Endodermal cell (in vitro differentiated cells): ENCODE results near the gene SNX9. TPM values are rescaled to one million over a fixed set of nuclear protein-coding genes. Genes with fewer than 3 reads are reported as not detected.

Source experiments
- DNase-seq: peaks from one replicate; pipeline ENCODE4 v3.0.0-alpha.2; 2017
- H3K27ac ChIP-seq: 2 replicates; pipeline ENCODE4 v1.5.1; 2013; ENCODE audit warnings: mild to moderate bottlenecking, low read depth, low read length, moderate library complexity
- H3K27me3 ChIP-seq: 2 replicates; pipeline ENCODE4 v1.6.1; 2013; ENCODE audit warnings: mild to moderate bottlenecking, low read length, moderate library complexity; ENCODE audit not compliant: insufficient read depth, control insufficient read depth, poor library complexity, severe bottlenecking
- H3K36me3 ChIP-seq: 2 replicates; pipeline ENCODE4 v1.7.0; 2013; ENCODE audit warnings: mild to moderate bottlenecking, low read length, moderate library complexity; ENCODE audit not compliant: control insufficient read depth, insufficient read depth
- H3K4me1 ChIP-seq: one replicate; pipeline ENCODE4 v1.7.0; 2013; ENCODE audit warnings: low read length; ENCODE audit not compliant: control insufficient read depth, insufficient read depth
- H3K4me3 ChIP-seq: 2 replicates; pipeline ENCODE4 v1.5.1; 2013; ENCODE audit warnings: mild to moderate bottlenecking, low read length, moderate library complexity
- H3K9ac ChIP-seq: 2 replicates; pipeline ENCODE4 v1.6.1; 2013; ENCODE audit warnings: mild to moderate bottlenecking, low read length, moderate library complexity; ENCODE audit not compliant: poor library complexity, severe bottlenecking; ENCODE audit errors: extremely low read depth
- H3K9me3 ChIP-seq: 2 replicates; pipeline ENCODE4 v1.6.1; 2013; ENCODE audit warnings: mild to moderate bottlenecking, low read length, moderate library complexity; ENCODE audit not compliant: control insufficient read depth
- H3K27ac Mint-ChIP-seq: 2 replicates; pipeline ENCODE4 v1.8.0; 2020; ENCODE audit warnings: mixed read lengths
- H3K27me3 Mint-ChIP-seq: 2 replicates; pipeline ENCODE4 v1.8.0; 2021; ENCODE audit warnings: mild to moderate bottlenecking, mixed read lengths; ENCODE audit not compliant: insufficient read depth
- H3K36me3 Mint-ChIP-seq: 2 replicates; pipeline ENCODE4 v1.8.0; 2020; ENCODE audit warnings: low read depth, mixed read lengths
- H3K4me1 Mint-ChIP-seq: 2 replicates; pipeline ENCODE4 v1.8.0; 2020; ENCODE audit warnings: mixed read lengths
- H3K4me3 Mint-ChIP-seq: 2 replicates; pipeline ENCODE4 v1.8.0; 2020; ENCODE audit warnings: mild to moderate bottlenecking, moderate library complexity, mixed read lengths
- H3K9me3 Mint-ChIP-seq: 2 replicates; pipeline ENCODE4 v1.8.0; 2020; ENCODE audit warnings: mild to moderate bottlenecking, mixed read lengths
- CTCF ChIP-seq: fragments of 200-600 bp; sonication (generic); conservative IDR thresholded peaks from 2 replicates; pipeline ENCODE4 v1.5.0; 2021; ENCODE audit warnings: antibody characterized with exemption, mild to moderate bottlenecking
- WGBS, 2 experiments: methylation state at CpG; one replicate each; pipeline versions ENCODE4 v1.1.5 to v1.1.7; 2013; ENCODE audit warnings: missing lambda C conversion rate in 2 of 2, mixed read lengths in 1 of 2; ENCODE audit not compliant: insufficient coverage in 1 of 2, insufficient read length in 1 of 2; 5-methylcytosine and 5-hydroxymethylcytosine counted together
- total RNA-seq, 2 donors: library from RNA; stranded (reverse); fragmentation: NEBNext Ultra II Directional in 1 of 2; extraction: Animal tissue kit (Norgen Biotek cat#: 25700) in 1 of 2; gene quantifications; 2 replicates in 1 of 2; 3 replicates in 1 of 2; pipeline ENCODE4 v1.2.1, GENCODE V29; 2021

The SNX9 gene
- total RNA-seq, 2 donors from 2014 or later = 30.6 to 33.0 TPM

GRCh38 chr6:157879873-157880254 lies 56.8 kb downstream of the SNX9 start:
- Histone ChIP-seq H3K27me3 (no peaks in the 10 kb centered on the region), H3K9ac (no peak overlapping the region)

GRCh38 chr6:157880534-157880933 lies 57.5 kb downstream of the SNX9 start:
- H3K4me3 ChIP-seq = peak overlapping the region; percentile 3
- peaks cover 40% of the 10 kb centered on the region for H3K36me3 Mint-ChIP-seq
- no peaks in the 10 kb centered on the region for H3K9me3 Mint-ChIP-seq
- H3K4me1 ChIP-seq = peaks cover 8% of the 10 kb centered on the region
- no peaks in the 10 kb centered on the region for H3K9me3 ChIP-seq
- peaks cover 37% of the 10 kb centered on the region for H3K4me1 Mint-ChIP-seq
- no peak overlapping the region for H3K4me3 Mint-ChIP-seq
- peak overlapping the region; percentile 4 for H3K27ac ChIP-seq
- TF ChIP-seq CTCF = no peak
- H3K27me3 Mint-ChIP-seq = no peaks in the 10 kb centered on the region
- no peak for DNase-seq
- H3K9ac ChIP-seq = no peak overlapping the region
- H3K27ac Mint-ChIP-seq = peak overlapping the region; percentile 17
- peaks cover 66% of the 10 kb centered on the region for H3K36me3 ChIP-seq
- WGBS, 2 experiments = 93 to 94% methylated on average over 3 of the region's 3 CpGs
- no peaks in the 10 kb centered on the region for H3K27me3 ChIP-seq

More at GRCh38 chr6:157879873-157880254, 56.8 kb downstream of the SNX9 start:
- H3K9me3 ChIP-seq = no peaks in the 10 kb centered on the region
- H3K4me1 Mint-ChIP-seq = peaks cover 37% of the 10 kb centered on the region
- peak overlapping the region; percentile 17 for H3K27ac Mint-ChIP-seq
- H3K9me3 Mint-ChIP-seq = no peaks in the 10 kb centered on the region
- no peak for TF ChIP-seq CTCF
- DNase-seq = no peak
- WGBS, 2 experiments = 84% methylated on average over 2 of the region's 2 CpGs; no CpG with 5 or more reads in 1 of the 2 experiments
- H3K4me3 Mint-ChIP-seq = no peak overlapping the region
- H3K36me3 ChIP-seq = peaks cover 67% of the 10 kb centered on the region
- H3K4me3 ChIP-seq = peak overlapping the region; percentile 3
- no peaks in the 10 kb centered on the region for H3K27me3 Mint-ChIP-seq
- peak overlapping the region; percentile 4 for H3K27ac ChIP-seq
- H3K36me3 Mint-ChIP-seq = peaks cover 45% of the 10 kb centered on the region
- peaks cover 8% of the 10 kb centered on the region for H3K4me1 ChIP-seq

GRCh38 chr6:157881342-157881741 lies 58.3 kb downstream of the SNX9 start:
- H3K27me3 ChIP-seq = no peaks in the 10 kb centered on the region
- H3K36me3 ChIP-seq = peaks cover 66% of the 10 kb centered on the region
- H3K4me3 Mint-ChIP-seq = no peak overlapping the region
- no peak overlapping the region for H3K27ac Mint-ChIP-seq
- no peak for DNase-seq
- H3K9ac ChIP-seq = no peak overlapping the region
- H3K27ac ChIP-seq = no peak overlapping the region
- no peaks in the 10 kb centered on the region for H3K27me3 Mint-ChIP-seq
- no peak for TF ChIP-seq CTCF
- peaks cover 41% of the 10 kb centered on the region for H3K36me3 Mint-ChIP-seq
- peaks cover 37% of the 10 kb centered on the region for H3K4me1 Mint-ChIP-seq
- WGBS, 2 experiments = 93% methylated on average over 3 of the region's 3 CpGs; no CpG with 5 or more reads in 1 of the 2 experiments
- H3K4me1 ChIP-seq = peaks cover 8% of the 10 kb centered on the region
- no peaks in the 10 kb centered on the region for H3K9me3 ChIP-seq
- H3K4me3 ChIP-seq = peak overlapping the region; percentile 3
- H3K9me3 Mint-ChIP-seq = no peaks in the 10 kb centered on the region
